Esophagus (tissue), 2 donors: ENCODE data around the gene YPEL2. TPM values are rescaled to one million over a fixed set of nuclear protein-coding genes. Genes with fewer than 3 reads are reported as not detected.
A peak's percentile ranks its signal among the peaks of the same experiment; 100 is the strongest.
"Not testable (repeated sequence)": the region's sequence is repeated elsewhere in the genome, so short reads cannot be mapped to it uniquely, and the experiment has no call there.

ENCODE experiments used
- H3K27ac ChIP-seq, 2 donors: one replicate each; pipeline ENCODE4 v1.5.1; 2013; ENCODE audit warnings: low read depth in 2 of 2, mild to moderate bottlenecking in 2 of 2, inconsistent platforms in 1 of 2, low read length in 1 of 2, moderate library complexity in 1 of 2
- H3K27me3 ChIP-seq, 2 donors: one replicate each; pipeline ENCODE4 v1.6.1; 2013; ENCODE audit warnings: low read length in 2 of 2, control low read depth in 1 of 2, mild to moderate bottlenecking in 1 of 2; ENCODE audit not compliant: insufficient read depth in 2 of 2, control insufficient read depth in 1 of 2
- H3K36me3 ChIP-seq, 2 donors: one replicate each; pipeline ENCODE4 v1.6.1; 2013; ENCODE audit warnings: low read length in 1 of 2; ENCODE audit not compliant: control insufficient read depth in 2 of 2, insufficient read depth in 2 of 2
- H3K4me1 ChIP-seq, 2 donors: one replicate each; pipeline ENCODE4 v1.6.1; 2013; ENCODE audit warnings: low read length in 1 of 2; ENCODE audit not compliant: control insufficient read depth in 2 of 2, insufficient read depth in 2 of 2
- H3K4me3 ChIP-seq, 2 donors: one replicate each; pipeline ENCODE4 v1.5.1; 2013; ENCODE audit warnings: low read length in 2 of 2, mild to moderate bottlenecking in 2 of 2, low read depth in 1 of 2, moderate library complexity in 1 of 2
- H3K9me3 ChIP-seq, 2 donors: one replicate each; pipeline ENCODE4 v1.6.1; 2013; ENCODE audit warnings: mild to moderate bottlenecking in 2 of 2, low read depth in 1 of 2, low read length in 1 of 2, moderate library complexity in 1 of 2; ENCODE audit not compliant: control insufficient read depth in 2 of 2, insufficient read depth in 1 of 2
- WGBS, 2 donors: extraction: QIAGEN DNeasy Blood & Tissue Kit; methylation state at CpG; one replicate each; pipeline ENCODE4 v1.1.7; 2013; 5-methylcytosine and 5-hydroxymethylcytosine counted together
- polyA plus RNA-seq, 2 donors: library from polyadenylated mRNA; stranded (reverse); fragments of 200-250 nt; gene quantifications; one replicate each; pipeline ENCODE4 v1.2.3, GENCODE V29; 2013
- donor health status: healthy with polysubstance abuse.
- donor health status: Bipolar disorder and iron deficiency.

The YPEL2 gene
- polyA plus RNA-seq, 2 donors, result 3.2 to 4.5 TPM

- Histone ChIP-seq H3K9me3 (no peaks in the 10 kb centered on the region), H3K27ac (peak overlapping the region; percentile 65 to 67), H3K27me3 (no peaks in the 10 kb centered on the region), H3K36me3 (no peaks in the 10 kb centered on the region), H3K4me1 (peaks cover 6 to 7% of the 10 kb centered on the region in 2 donors), H3K4me3 (no peak overlapping the region)
- WGBS, 2 donors, result 48 to 51% methylated on average over 8 of the region's 8 CpGs
These were observed 50.5 kb downstream of the YPEL2 start for GRCh38 chr17:59381716-59382570.

GRCh38 chr17:59383893-59384292 lies 52.4 kb downstream of the YPEL2 start:
- Histone ChIP-seq H3K36me3 (no peaks in the 10 kb centered on the region), H3K9me3 (no peaks in the 10 kb centered on the region), H3K4me1 (peaks cover 2 to 6% of the 10 kb centered on the region in 2 donors), H3K27me3 (no peaks in the 10 kb centered on the region), H3K27ac (no peak overlapping the region), H3K4me3 (no peak overlapping the region)
- WGBS, 2 donors, result 93 to 96% methylated on average over 4 of the region's 4 CpGs

GRCh38 chr17:59387351-59388068 lies 56.1 kb downstream of the YPEL2 start:
- no peaks in the 10 kb centered on the region for H3K4me1 ChIP-seq
- no peaks in the 10 kb centered on the region for H3K27me3 ChIP-seq
- no peak overlapping the region for H3K4me3 ChIP-seq
- H3K9me3 ChIP-seq, result no peaks in the 10 kb centered on the region
- H3K27ac ChIP-seq, result no peak overlapping the region
- WGBS, 2 donors, result 84 to 88% methylated on average over 11 of the region's 11 CpGs
- peaks cover 3 to 6% of the 10 kb centered on the region in 2 donors for H3K36me3 ChIP-seq

- Histone ChIP-seq H3K36me3 (peaks cover 3 to 6% of the 10 kb centered on the region in 2 donors), H3K9me3 (no peaks in the 10 kb centered on the region), H3K4me1 (no peaks in the 10 kb centered on the region), H3K4me3 (no peak overlapping the region), H3K27me3 (no peaks in the 10 kb centered on the region), H3K27ac (no peak overlapping the region)
- WGBS, 2 donors, result 85 to 86% methylated on average over 9 of the region's 9 CpGs
These were observed 56.7 kb downstream of the YPEL2 start for GRCh38 chr17:59388069-59388556.

- Histone ChIP-seq H3K9me3 (no peaks in the 10 kb centered on the region), H3K27ac (no peak overlapping the region), H3K27me3 (no peaks in the 10 kb centered on the region), H3K36me3 (peaks cover 3 to 6% of the 10 kb centered on the region in 2 donors), H3K4me3 (no peak overlapping the region), H3K4me1 (no peaks in the 10 kb centered on the region)
- WGBS, 2 donors, result 82 to 83% methylated on average over 5 of the region's 5 CpGs
These were observed 57.6 kb downstream of the YPEL2 start for GRCh38 chr17:59389066-59389465.

- Histone ChIP-seq H3K27ac (no peak overlapping the region), H3K36me3 (peaks cover 6 to 9% of the 10 kb centered on the region in 2 donors)
- WGBS, 2 donors, result 86 to 89% methylated on average over 4 of the region's 4 CpGs
These were observed 59.6 kb downstream of the YPEL2 start for GRCh38 chr17:59391021-59391420.

GRCh38 chr17:59392973-59393679 lies 61.7 kb downstream of the YPEL2 start:
- no peaks in the 10 kb centered on the region for H3K4me1 ChIP-seq
- 84% methylated on average over 5 of the region's 7 CpGs for WGBS, 2 donors
- H3K27me3 ChIP-seq, result no peaks in the 10 kb centered on the region
- no peak overlapping the region for H3K27ac ChIP-seq
- H3K36me3 ChIP-seq, result peaks cover 6 to 11% of the 10 kb centered on the region in 2 donors
- H3K4me3 ChIP-seq, result no peak overlapping the region
- H3K9me3 ChIP-seq, result no peaks in the 10 kb centered on the region

More at GRCh38 chr17:59391021-59391420, 59.6 kb downstream of the YPEL2 start:
- no peak overlapping the region for H3K4me3 ChIP-seq
- H3K4me1 ChIP-seq, result no peaks in the 10 kb centered on the region
- H3K27me3 ChIP-seq, result no peaks in the 10 kb centered on the region
- no peaks in the 10 kb centered on the region for H3K9me3 ChIP-seq

GRCh38 chr17:59393742-59394410 lies 62.4 kb downstream of the YPEL2 start:
- peaks cover 6 to 11% of the 10 kb centered on the region in 2 donors for H3K36me3 ChIP-seq

More at GRCh38 chr17:59393742-59394410, 62.4 kb downstream of the YPEL2 start:
- 95 to 96% methylated on average over 26 to 34 of the region's 35 CpGs for WGBS, 2 donors
- H3K9me3 ChIP-seq, H3K27me3 ChIP-seq, H3K4me3 ChIP-seq, H3K4me1 ChIP-seq, H3K27ac ChIP-seq: not testable (repeated sequence)
